Astrocyte (in vitro differentiated cells and primary cell): ENCODE measurements around the gene ATXN1. TPM values are rescaled to one million over a fixed set of nuclear protein-coding genes. Genes with fewer than 3 reads are reported as not detected.
A peak's percentile ranks its signal among the peaks of the same experiment; 100 is the strongest.
"Not testable (repeated sequence)": the region's sequence is repeated elsewhere in the genome, so short reads cannot be mapped to it uniquely, and the experiment has no call there.

Experiments used
- DNase-seq: peaks from one replicate; pipeline ENCODE4 v3.0.0-alpha.2; 2010; ENCODE audit warnings: low read depth
- FAIRE-seq: peaks from 2 replicates; lab custom pipeline; 2011; peaks lifted over from hg19 to GRCh38; lab: Jason Lieb, UNC
- H2AFZ ChIP-seq: 2 replicates; pipeline ENCODE4 v1.6.0; 2012; ENCODE audit warnings: low read depth, low read length, inconsistent platforms
- H3K27ac ChIP-seq: 2 replicates; pipeline ENCODE4 v1.5.1; 2011; ENCODE audit warnings: low read depth, low read length, inconsistent platforms
- H3K27me3 ChIP-seq: 2 replicates; pipeline ENCODE4 v1.6.0; 2011; ENCODE audit warnings: low read length, inconsistent platforms; ENCODE audit not compliant: insufficient read depth
- H3K36me3 ChIP-seq: 2 replicates; pipeline ENCODE4 v1.5.1; 2011; ENCODE audit warnings: low read length, inconsistent platforms; ENCODE audit not compliant: insufficient read depth
- H3K4me1 ChIP-seq: 2 replicates; pipeline ENCODE4 v1.5.1; 2011; ENCODE audit warnings: low read length, inconsistent platforms; ENCODE audit not compliant: insufficient read depth
- H3K4me2 ChIP-seq: 2 replicates; pipeline ENCODE4 v1.6.0; 2012; ENCODE audit warnings: low read length, inconsistent platforms
- H3K4me3 ChIP-seq: 2 replicates; pipeline ENCODE4 v1.5.1; 2011; ENCODE audit warnings: low read depth, mild to moderate bottlenecking, low read length, inconsistent platforms; ENCODE audit not compliant: insufficient read depth
- H3K79me2 ChIP-seq: 2 replicates; pipeline ENCODE4 v1.6.0; 2012; ENCODE audit warnings: mild to moderate bottlenecking, low read length, inconsistent platforms; ENCODE audit not compliant: insufficient read depth
- H3K9ac ChIP-seq: 2 replicates; pipeline ENCODE4 v1.6.0; 2012; ENCODE audit warnings: mild to moderate bottlenecking, low read length, inconsistent platforms
- H3K9me3 ChIP-seq: 2 replicates; pipeline ENCODE4 v1.5.1; 2012; ENCODE audit warnings: low read depth, mild to moderate bottlenecking, low read length, inconsistent platforms; ENCODE audit not compliant: insufficient read depth
- H4K20me1 ChIP-seq: 2 replicates; pipeline ENCODE4 v1.6.0; 2012; ENCODE audit warnings: low read length, inconsistent platforms; ENCODE audit not compliant: insufficient read depth
- H3K27ac Mint-ChIP-seq: one replicate; pipeline ENCODE4 v1.8.0; 2021; ENCODE audit warnings: mild to moderate bottlenecking, mixed read lengths; ENCODE audit not compliant: unreplicated experiment
- H3K27me3 Mint-ChIP-seq: one replicate; pipeline ENCODE4 v1.8.0; 2021; ENCODE audit warnings: low read depth, mixed read lengths; ENCODE audit not compliant: unreplicated experiment
- H3K36me3 Mint-ChIP-seq: one replicate; pipeline ENCODE4 v1.8.0; 2021; ENCODE audit warnings: low read depth, mixed read lengths; ENCODE audit not compliant: unreplicated experiment
- H3K4me1 Mint-ChIP-seq: one replicate; pipeline ENCODE4 v1.8.0; 2021; ENCODE audit warnings: low read depth, mixed read lengths; ENCODE audit not compliant: unreplicated experiment
- H3K4me3 Mint-ChIP-seq: one replicate; pipeline ENCODE4 v1.8.0; 2021; ENCODE audit warnings: mild to moderate bottlenecking, moderate library complexity, mixed read lengths; ENCODE audit not compliant: unreplicated experiment
- H3K9me3 Mint-ChIP-seq: one replicate; pipeline ENCODE4 v1.8.0; 2021; ENCODE audit warnings: mild to moderate bottlenecking, mixed read lengths; ENCODE audit not compliant: unreplicated experiment
- EZH2 ChIP-seq: IDR thresholded peaks from 2 replicates; pipeline ENCODE4 v1.6.1; 2012; ENCODE audit warnings: mild to moderate bottlenecking, low read length, inconsistent platforms; ENCODE audit not compliant: insufficient read depth
- total RNA-seq: library from RNA; stranded (reverse); gene quantifications from 2 replicates; pipeline ENCODE4 v1.2.1, GENCODE V29; 2021
- TF ChIP-seq, protein P1 (sequence below): IDR thresholded peaks from 2 replicates; pipeline ENCODE4 v1.5.1; 2011; ENCODE audit warnings: low read depth, mild to moderate bottlenecking, inconsistent platforms, low read length, moderate library complexity; ENCODE audit not compliant: insufficient read depth

ATXN1 gene
- total RNA-seq, 1 donor from 2014 or later: 70.9 TPM

GRCh38 chr6:16406966-16407365, 354.3 kb downstream of the ATXN1 start:
- no peak for TF ChIP-seq EZH2
- TF ChIP-seq, protein P1, sequence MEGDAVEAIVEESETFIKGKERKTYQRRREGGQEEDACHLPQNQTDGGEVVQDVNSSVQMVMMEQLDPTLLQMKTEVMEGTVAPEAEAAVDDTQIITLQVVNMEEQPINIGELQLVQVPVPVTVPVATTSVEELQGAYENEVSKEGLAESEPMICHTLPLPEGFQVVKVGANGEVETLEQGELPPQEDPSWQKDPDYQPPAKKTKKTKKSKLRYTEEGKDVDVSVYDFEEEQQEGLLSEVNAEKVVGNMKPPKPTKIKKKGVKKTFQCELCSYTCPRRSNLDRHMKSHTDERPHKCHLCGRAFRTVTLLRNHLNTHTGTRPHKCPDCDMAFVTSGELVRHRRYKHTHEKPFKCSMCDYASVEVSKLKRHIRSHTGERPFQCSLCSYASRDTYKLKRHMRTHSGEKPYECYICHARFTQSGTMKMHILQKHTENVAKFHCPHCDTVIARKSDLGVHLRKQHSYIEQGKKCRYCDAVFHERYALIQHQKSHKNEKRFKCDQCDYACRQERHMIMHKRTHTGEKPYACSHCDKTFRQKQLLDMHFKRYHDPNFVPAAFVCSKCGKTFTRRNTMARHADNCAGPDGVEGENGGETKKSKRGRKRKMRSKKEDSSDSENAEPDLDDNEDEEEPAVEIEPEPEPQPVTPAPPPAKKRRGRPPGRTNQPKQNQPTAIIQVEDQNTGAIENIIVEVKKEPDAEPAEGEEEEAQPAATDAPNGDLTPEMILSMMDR: no peak
- no peak overlapping the region for H3K4me3 Mint-ChIP-seq
- H2AFZ ChIP-seq: no peak overlapping the region
- H3K9me3 Mint-ChIP-seq: no peaks in the 10 kb centered on the region
- H3K9ac ChIP-seq: no peak overlapping the region
- no peaks in the 10 kb centered on the region for H3K27me3 Mint-ChIP-seq
- H3K36me3 Mint-ChIP-seq: peaks cover 9% of the 10 kb centered on the region
- no peak overlapping the region for H3K27ac ChIP-seq
- no peaks in the 10 kb centered on the region for H4K20me1 ChIP-seq
- H3K4me1 ChIP-seq: no peaks in the 10 kb centered on the region
- no peak overlapping the region for H3K27ac Mint-ChIP-seq
- peaks cover 6% of the 10 kb centered on the region for H3K36me3 ChIP-seq
- FAIRE-seq: no peak
- DNase-seq: peak; percentile 32
- no peak overlapping the region for H3K4me3 ChIP-seq
- H3K4me2 ChIP-seq: no peak overlapping the region
- peaks cover 20% of the 10 kb centered on the region for H3K4me1 Mint-ChIP-seq
- H3K27me3 ChIP-seq: no peaks in the 10 kb centered on the region
- no peaks in the 10 kb centered on the region for H3K79me2 ChIP-seq
- no peaks in the 10 kb centered on the region for H3K9me3 ChIP-seq

- H3K9me3 Mint-ChIP-seq: not testable (repeated sequence)
- peaks cover 21% of the 10 kb centered on the region for H3K4me1 Mint-ChIP-seq
These were observed 354.7 kb downstream of the ATXN1 start for GRCh38 chr6:16406538-16406937.

DNA sequence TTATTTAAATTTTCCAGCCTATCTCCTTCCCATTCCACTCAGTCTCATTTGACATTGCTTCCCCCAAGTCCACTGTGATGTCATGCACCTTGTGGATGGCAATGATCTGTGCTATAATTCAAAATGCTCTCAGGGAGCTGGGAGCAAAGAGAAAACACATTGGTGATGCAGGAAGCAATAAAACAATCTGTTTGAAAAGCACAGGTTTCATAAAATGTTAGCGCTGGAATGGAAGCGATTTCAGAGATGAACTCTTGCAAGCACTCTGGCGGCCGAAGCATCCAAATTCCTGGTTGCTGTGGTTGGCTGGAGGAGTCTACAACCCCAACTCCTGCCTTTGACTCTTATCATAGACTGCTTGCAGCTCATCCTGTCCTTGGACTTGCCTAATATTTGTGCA, 355.9 kb downstream of the ATXN1 start:
- no peak overlapping the region for H3K4me3 Mint-ChIP-seq
- no peak for TF ChIP-seq EZH2
- TF ChIP-seq, protein P1: no peak
- H3K36me3 Mint-ChIP-seq: peaks cover 15% of the 10 kb centered on the region
- H3K27ac Mint-ChIP-seq: no peak overlapping the region
- Histone ChIP-seq H2AFZ (no peak overlapping the region), H3K36me3 (peaks cover 6% of the 10 kb centered on the region), H3K27me3 (no peaks in the 10 kb centered on the region), H3K4me1 (no peaks in the 10 kb centered on the region), H4K20me1 (no peaks in the 10 kb centered on the region), H3K4me2 (no peak overlapping the region), H3K27ac (no peak overlapping the region), H3K4me3 (no peak overlapping the region), H3K79me2 (no peaks in the 10 kb centered on the region), H3K9me3 (no peaks in the 10 kb centered on the region), H3K9ac (no peak overlapping the region)
- no peaks in the 10 kb centered on the region for H3K27me3 Mint-ChIP-seq
- DNase-seq (no peak), FAIRE-seq (no peak)
- H3K4me1 Mint-ChIP-seq: peaks cover 23% of the 10 kb centered on the region
- no peaks in the 10 kb centered on the region for H3K9me3 Mint-ChIP-seq

More at GRCh38 chr6:16406538-16406937, 354.7 kb downstream of the ATXN1 start:
- H3K9ac ChIP-seq, H3K36me3 ChIP-seq, H3K27ac ChIP-seq, H3K79me2 ChIP-seq, H3K27ac Mint-ChIP-seq, H3K4me3 ChIP-seq, H3K36me3 Mint-ChIP-seq, H4K20me1 ChIP-seq, H2AFZ ChIP-seq, H3K9me3 ChIP-seq, H3K4me1 ChIP-seq, H3K27me3 ChIP-seq, H3K27me3 Mint-ChIP-seq, DNase-seq, FAIRE-seq, H3K4me3 Mint-ChIP-seq, H3K4me2 ChIP-seq: not testable (repeated sequence)
